Lower lobe of right lung (tissue), 2 donors: ENCODE results near the gene SLC8A1. TPM values are rescaled to one million over a fixed set of nuclear protein-coding genes. Genes with fewer than 3 reads are reported as not detected.
A peak's percentile ranks its signal among the peaks of the same experiment; 100 is the strongest.

ENCODE experiments used
- ATAC-seq, 2 donors: fragments of 200-7000 bp; cut with Tn5 transposase; one replicate each; pipeline ENCODE4 v1.9.1; 2020 to 2022; ENCODE audit warnings: mild to moderate bottlenecking in 2 of 2, moderate library complexity in 2 of 2
- DNase-seq: peaks from one replicate; pipeline ENCODE4 v3.0.0-alpha.2; 2020
- H3K27ac ChIP-seq: fragments of 200-600 bp; one replicate; pipeline ENCODE4 v1.8.0; 2022
- H3K27me3 ChIP-seq: fragments of 200-600 bp; one replicate; pipeline ENCODE4 v1.8.0; 2022; ENCODE audit warnings: low read depth
- H3K36me3 ChIP-seq: fragments of 200-600 bp; one replicate; pipeline ENCODE4 v1.8.0; 2022; ENCODE audit warnings: mild to moderate bottlenecking
- H3K4me1 ChIP-seq: fragments of 200-600 bp; one replicate; pipeline ENCODE4 v1.8.0; 2022
- H3K4me3 ChIP-seq: fragments of 200-600 bp; one replicate; pipeline ENCODE4 v1.8.0; 2022; ENCODE audit warnings: mild to moderate bottlenecking
- H3K9me3 ChIP-seq: fragments of 200-600 bp; one replicate; pipeline ENCODE4 v1.8.0; 2022
- intact Hi-C: fragments of 100-400 bp; cut with DNase I; formaldehyde crosslinking; loops from one replicate; pipeline ENCODE4 v1.11.0; 2022
- total RNA-seq: library from RNA; stranded (reverse); fragmentation: NEBNext Ultra II Directional; extraction: Animal tissue kit (Norgen Biotek cat#: 25700); gene quantifications from one replicate; pipeline ENCODE4 v1.2.1, GENCODE V29; 2021
- TF ChIP-seq, protein P1 (sequence below): fragments of 200-600 bp; IDR thresholded peaks from one replicate; pipeline ENCODE4 v1.8.0; 2022; ENCODE audit warnings: antibody characterized with exemption, mild to moderate bottlenecking
- donor health status: DM: no; HTN: yes; CAD: no; lungs with severe emphysema.

SLC8A1 gene
- total RNA-seq, 1 donor from 2014 or later: 58.5 TPM

GRCh38 chr2:40072442-40073232, 379.3 kb downstream of the SLC8A1 start:
- Histone ChIP-seq H3K27ac (no peak overlapping the region), H3K27me3 (no peaks in the 10 kb centered on the region), H3K36me3 (no peaks in the 10 kb centered on the region), H3K4me3 (no peak overlapping the region), H3K9me3 (peaks cover 3% of the 10 kb centered on the region), H3K4me1 (no peaks in the 10 kb centered on the region)
- TF ChIP-seq, protein P1, sequence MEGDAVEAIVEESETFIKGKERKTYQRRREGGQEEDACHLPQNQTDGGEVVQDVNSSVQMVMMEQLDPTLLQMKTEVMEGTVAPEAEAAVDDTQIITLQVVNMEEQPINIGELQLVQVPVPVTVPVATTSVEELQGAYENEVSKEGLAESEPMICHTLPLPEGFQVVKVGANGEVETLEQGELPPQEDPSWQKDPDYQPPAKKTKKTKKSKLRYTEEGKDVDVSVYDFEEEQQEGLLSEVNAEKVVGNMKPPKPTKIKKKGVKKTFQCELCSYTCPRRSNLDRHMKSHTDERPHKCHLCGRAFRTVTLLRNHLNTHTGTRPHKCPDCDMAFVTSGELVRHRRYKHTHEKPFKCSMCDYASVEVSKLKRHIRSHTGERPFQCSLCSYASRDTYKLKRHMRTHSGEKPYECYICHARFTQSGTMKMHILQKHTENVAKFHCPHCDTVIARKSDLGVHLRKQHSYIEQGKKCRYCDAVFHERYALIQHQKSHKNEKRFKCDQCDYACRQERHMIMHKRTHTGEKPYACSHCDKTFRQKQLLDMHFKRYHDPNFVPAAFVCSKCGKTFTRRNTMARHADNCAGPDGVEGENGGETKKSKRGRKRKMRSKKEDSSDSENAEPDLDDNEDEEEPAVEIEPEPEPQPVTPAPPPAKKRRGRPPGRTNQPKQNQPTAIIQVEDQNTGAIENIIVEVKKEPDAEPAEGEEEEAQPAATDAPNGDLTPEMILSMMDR: no peak
- DNase-seq: no peak
- intact Hi-C loops: no loop called here
- peak in 1 of 2 donors; percentile 30 for ATAC-seq

DNA sequence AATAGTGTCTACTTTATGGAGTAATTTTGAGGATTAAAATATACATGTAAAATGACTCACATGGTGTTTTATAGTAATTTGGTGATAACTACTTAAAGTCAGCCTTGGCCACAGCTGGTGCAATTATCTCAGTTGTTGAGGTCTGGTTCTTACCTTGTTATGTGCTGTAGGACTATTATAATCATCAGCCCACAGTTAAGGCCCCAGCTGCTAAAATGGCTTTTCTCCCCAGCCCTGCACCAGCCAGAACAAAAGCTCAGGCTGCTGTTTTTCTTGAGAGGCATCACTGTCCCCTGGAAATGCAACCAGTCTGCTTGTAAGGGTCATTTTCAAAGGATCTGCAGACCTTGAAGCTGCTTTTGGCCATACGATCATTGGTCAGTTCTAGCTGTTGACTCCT, 389.5 kb downstream of the SLC8A1 start:
- no peaks in the 10 kb centered on the region for H3K36me3 ChIP-seq
- no peak for ATAC-seq
- intact Hi-C loops: no loop called here
- TF ChIP-seq, protein P1: no peak
- H3K27me3 ChIP-seq: no peaks in the 10 kb centered on the region
- no peak overlapping the region for H3K27ac ChIP-seq
- H3K4me3 ChIP-seq: no peak overlapping the region
- no peak for DNase-seq
- no peaks in the 10 kb centered on the region for H3K4me1 ChIP-seq
- peaks cover 11% of the 10 kb centered on the region for H3K9me3 ChIP-seq

GRCh38 chr2:40049781-40050180, 402.1 kb downstream of the SLC8A1 start:
- ATAC-seq (no peak), DNase-seq (no peak)
- intact Hi-C loops: no loop called here
- Histone ChIP-seq H3K4me1 (no peaks in the 10 kb centered on the region), H3K9me3 (no peaks in the 10 kb centered on the region), H3K27me3 (no peaks in the 10 kb centered on the region), H3K27ac (no peak overlapping the region), H3K36me3 (no peaks in the 10 kb centered on the region), H3K4me3 (no peak overlapping the region)
- TF ChIP-seq, protein P1: no peak

GRCh38 chr2:40048506-40048905, 403.4 kb downstream of the SLC8A1 start:
- H3K27me3 ChIP-seq: no peaks in the 10 kb centered on the region
- H3K36me3 ChIP-seq: no peaks in the 10 kb centered on the region
- no peaks in the 10 kb centered on the region for H3K9me3 ChIP-seq
- ATAC-seq: no peak
- DNase-seq: no peak
- no peak overlapping the region for H3K4me3 ChIP-seq
- no peaks in the 10 kb centered on the region for H3K4me1 ChIP-seq
- intact Hi-C loops: no loop called here
- TF ChIP-seq, protein P1: no peak
- no peak overlapping the region for H3K27ac ChIP-seq

DNA sequence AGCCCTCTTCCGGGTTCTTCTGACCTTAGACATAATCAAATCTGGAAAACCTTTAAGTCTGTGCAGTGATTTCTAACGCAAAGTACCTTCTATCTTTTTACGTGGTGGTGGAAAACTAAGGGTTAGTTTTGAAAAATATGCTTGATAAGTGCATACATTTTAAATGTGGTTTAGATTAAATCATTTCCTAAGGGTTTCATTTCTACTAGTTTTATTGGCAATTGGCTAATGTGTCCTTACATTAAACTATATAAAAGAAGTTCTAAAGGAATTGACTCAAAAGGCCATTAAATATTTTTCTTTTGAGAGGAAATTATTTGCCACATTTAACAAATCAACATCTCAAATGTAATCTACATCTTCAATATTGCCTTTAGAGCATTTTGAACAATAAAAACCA, 404.5 kb downstream of the SLC8A1 start:
- no peak overlapping the region for H3K27ac ChIP-seq
- intact Hi-C loops: no loop called here
- no peaks in the 10 kb centered on the region for H3K9me3 ChIP-seq
- ATAC-seq (no peak), DNase-seq (no peak)
- no peaks in the 10 kb centered on the region for H3K36me3 ChIP-seq
- TF ChIP-seq, protein P1: no peak
- no peak overlapping the region for H3K4me3 ChIP-seq
- H3K27me3 ChIP-seq: no peaks in the 10 kb centered on the region
- H3K4me1 ChIP-seq: no peaks in the 10 kb centered on the region
